Fibroblast of villous mesenchyme (primary cell): ENCODE data around the gene MT1F. TPM values are rescaled to one million over a fixed set of nuclear protein-coding genes. Genes with fewer than 3 reads are reported as not detected.

Source experiments
- DNase-seq: peaks from one replicate; pipeline ENCODE4 v3.0.0-alpha.2; 2010; ENCODE audit warnings: low read depth
- H3K4me3 ChIP-seq: 2 replicates; pipeline ENCODE4 v1.5.1; 2011; ENCODE audit warnings: low read depth, mild to moderate bottlenecking, low read length
- total RNA-seq: library from RNA; depleted of rRNA; stranded (reverse); fragments of >200 nt; gene quantifications from 2 replicates; pipeline ENCODE4 v1.2.3, GENCODE V29; 2012
- TF ChIP-seq, protein P1 (sequence below): IDR thresholded peaks from 2 replicates; pipeline ENCODE4 v1.5.1; 2012; ENCODE audit warnings: low read depth, mild to moderate bottlenecking, low read length; ENCODE audit not compliant: insufficient read depth

The MT1F gene
- total RNA-seq: not detected in 2 replicates

DNA sequence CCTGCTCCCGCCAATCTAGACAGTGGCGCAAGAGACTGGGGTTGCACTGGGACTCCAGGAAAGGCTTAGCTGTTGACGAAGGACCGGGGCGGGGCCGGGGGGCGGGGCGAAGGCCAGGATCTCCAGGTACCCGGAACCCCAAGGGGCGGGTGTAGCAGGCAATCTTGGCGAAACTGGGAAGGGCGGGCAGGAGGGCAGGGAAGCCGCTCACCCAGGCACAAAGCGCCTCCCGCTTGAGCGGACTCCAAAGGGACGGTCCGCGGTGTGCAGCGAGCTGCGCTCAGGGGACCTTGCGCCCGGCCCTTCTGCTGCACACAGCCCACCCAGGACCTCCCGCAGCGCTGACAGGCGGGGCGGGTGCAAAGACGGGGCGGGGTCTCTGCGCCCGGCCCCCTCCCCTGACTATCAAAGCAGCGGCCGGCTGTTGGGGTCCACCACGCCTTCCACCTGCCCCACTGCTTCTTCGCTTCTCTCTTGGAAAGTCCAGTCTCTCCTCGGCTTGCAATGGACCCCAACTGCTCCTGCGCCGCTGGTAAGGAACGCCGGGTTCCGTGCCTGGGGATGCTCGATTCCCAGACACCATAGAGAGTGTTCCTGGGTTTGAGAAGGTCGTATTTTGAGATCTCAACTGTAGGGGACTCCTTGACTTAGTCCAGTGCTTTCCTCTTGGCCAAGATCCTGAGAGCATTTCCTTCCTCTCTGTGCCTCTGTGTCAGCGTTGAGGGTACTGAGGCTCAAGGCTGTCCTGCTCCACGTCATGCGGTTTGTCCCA lies at the start of gene MT1F:
TSS of gene MT1F (plus strand) at position 405 of the 772 bp plus-strand sequence. CDS start at position 505, 100 bp downstream.
- DNase-seq: peak; percentile 23
- peak within 1 kb of the TSS; percentile 43 for H3K4me3 ChIP-seq
- TF ChIP-seq, protein P1, sequence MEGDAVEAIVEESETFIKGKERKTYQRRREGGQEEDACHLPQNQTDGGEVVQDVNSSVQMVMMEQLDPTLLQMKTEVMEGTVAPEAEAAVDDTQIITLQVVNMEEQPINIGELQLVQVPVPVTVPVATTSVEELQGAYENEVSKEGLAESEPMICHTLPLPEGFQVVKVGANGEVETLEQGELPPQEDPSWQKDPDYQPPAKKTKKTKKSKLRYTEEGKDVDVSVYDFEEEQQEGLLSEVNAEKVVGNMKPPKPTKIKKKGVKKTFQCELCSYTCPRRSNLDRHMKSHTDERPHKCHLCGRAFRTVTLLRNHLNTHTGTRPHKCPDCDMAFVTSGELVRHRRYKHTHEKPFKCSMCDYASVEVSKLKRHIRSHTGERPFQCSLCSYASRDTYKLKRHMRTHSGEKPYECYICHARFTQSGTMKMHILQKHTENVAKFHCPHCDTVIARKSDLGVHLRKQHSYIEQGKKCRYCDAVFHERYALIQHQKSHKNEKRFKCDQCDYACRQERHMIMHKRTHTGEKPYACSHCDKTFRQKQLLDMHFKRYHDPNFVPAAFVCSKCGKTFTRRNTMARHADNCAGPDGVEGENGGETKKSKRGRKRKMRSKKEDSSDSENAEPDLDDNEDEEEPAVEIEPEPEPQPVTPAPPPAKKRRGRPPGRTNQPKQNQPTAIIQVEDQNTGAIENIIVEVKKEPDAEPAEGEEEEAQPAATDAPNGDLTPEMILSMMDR: no peak

DNA sequence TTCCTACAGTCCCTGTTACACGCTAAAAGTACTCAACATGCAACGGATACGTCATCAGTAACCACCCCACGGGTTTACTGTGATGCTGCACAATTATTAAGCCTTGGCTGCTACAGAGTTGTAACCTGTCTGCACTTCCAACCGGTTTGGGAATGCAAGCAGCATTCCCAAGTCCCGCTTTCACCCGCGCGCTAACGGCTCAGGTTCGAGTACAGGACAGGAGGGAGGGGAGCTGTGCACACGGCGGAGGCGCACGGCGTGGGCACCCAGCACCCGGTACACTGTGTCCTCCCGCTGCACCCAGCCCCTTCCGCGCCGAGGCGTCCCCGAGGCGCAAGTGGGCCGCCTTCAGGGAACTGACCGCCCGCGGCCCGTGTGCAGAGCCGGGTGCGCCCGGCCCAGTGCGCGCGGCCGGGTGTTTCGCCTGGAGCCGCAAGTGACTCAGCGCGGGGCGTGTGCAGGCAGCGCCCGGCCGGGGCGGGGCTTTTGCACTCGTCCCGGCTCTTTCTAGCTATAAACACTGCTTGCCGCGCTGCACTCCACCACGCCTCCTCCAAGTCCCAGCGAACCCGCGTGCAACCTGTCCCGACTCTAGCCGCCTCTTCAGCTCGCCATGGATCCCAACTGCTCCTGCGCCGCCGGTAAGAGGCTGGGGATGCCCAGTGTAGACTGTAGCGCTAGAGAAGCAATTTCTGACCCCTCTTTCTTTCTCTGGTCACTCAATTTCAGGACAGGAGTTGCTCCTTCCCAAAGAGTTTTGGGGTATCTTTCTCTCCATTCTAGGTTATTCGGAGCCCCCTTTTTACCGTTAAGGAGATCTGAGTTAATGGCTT lies 49.5 kb upstream of the MT1F start, which contains the start of gene MT2A:
TSS of gene MT2A (plus strand) at position 542 of the 833 bp plus-strand sequence. CDS start at position 614, 72 bp downstream.
- peak; percentile 98 for DNase-seq
- TF ChIP-seq, protein P1: peak; percentile 1
- peak within 1 kb of the TSS; percentile 60 for H3K4me3 ChIP-seq

DNA sequence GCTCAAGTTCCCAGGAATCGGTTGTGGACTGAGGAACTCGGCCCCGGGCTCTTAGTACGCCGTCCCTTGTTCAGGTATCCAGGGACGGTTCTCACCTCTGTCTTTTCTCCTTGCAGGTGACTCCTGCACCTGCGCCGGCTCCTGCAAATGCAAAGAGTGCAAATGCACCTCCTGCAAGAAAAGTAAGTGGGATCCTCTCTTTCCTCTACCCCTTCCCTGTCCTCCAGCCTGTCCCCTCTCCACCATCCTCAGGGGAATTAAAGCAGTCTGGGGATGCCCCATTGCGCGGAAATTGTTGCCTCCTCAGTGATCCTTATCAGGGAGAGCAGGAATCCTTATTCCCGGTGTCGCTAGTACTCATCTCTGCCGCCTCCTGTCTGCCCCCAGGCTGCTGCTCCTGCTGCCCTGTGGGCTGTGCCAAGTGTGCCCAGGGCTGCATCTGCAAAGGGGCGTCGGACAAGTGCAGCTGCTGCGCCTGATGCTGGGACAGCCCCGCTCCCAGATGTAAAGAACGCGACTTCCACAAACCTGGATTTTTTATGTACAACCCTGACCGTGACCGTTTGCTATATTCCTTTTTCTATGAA lies 48.8 kb upstream of the MT1F start:
- TF ChIP-seq, protein P1: no peak
- H3K4me3 ChIP-seq: peak overlapping the region; percentile 60
- DNase-seq: peak; percentile 32

DNA sequence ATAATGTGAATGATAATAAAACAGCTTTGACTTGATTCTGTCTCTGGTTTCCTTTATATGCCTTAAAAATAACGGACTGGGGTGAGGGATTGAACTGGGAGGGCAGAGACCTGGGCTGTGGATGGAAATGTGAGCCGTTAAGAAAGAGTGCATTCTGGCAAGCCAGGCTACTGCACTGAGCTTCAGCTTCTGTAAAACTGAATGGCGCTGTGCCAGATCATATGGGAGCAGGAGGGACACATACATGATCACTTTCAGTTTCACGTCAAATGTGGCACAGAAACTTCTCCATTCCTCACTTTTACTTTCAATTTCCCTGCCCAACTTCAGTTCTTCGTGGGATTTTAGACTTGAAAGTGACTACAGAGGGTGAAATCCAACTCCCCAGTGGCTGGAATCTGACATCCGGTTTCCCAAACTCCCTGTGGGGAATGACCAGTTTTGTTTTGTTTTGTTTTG lies 48.3 kb upstream of the MT1F start:
- H3K4me3 ChIP-seq: peak overlapping the region; percentile 60
- TF ChIP-seq, protein P1: no peak
- DNase-seq: peak; percentile 97

DNA sequence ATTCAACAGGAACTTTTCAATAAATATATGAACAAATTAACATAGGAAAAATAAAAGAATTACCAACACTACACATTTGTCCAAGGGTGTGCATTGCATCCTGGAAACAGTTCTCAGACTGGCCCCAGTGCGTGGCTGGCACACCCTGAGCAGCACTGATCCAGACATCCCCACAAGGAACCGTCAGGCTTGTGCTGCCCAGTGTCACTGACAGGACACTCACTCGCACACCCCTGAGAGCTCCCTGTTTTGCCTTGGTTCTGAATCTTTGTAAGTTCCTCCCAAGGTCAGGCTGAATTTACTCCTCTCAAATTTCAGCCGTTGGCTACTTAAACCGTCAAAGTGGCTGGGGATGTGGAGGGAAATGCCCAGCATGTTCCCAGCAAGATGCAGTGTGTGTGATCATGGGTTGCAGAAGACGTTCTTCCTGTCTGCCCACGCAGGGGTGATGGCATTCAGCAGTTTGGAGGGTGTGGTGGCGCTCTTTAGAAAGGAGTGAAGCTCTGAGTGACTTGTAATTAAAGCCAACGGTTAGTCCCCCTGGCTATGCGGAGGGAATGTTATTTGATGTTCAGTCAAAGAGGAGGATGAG lies 47.6 kb upstream of the MT1F start:
- TF ChIP-seq, protein P1: no peak
- H3K4me3 ChIP-seq: peak overlapping the region; percentile 60
- peak; percentile 93 for DNase-seq

DNA sequence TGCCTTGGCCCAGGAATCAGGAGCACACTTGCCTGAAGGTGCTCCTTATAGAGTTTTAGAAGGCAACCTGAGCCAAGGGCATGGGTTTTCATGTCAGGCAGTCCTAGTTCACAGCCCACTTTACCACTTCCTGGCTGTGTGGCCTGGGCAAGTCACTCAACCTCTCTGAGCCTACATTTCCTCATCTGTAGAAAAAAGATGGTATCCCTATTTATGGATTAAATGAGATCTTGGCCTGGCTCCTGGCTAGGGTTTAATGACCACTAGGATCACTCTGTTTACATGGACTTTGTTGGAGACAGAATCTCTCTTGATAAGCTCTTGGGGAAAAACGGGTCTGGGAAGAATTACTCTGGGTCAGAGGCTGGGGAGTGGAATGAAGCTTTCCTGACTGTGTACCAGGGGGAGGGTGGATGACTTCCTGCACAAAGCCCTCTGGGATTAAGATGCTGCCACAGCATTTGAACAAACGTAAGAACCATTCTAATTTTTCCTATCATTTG lies 47.1 kb upstream of the MT1F start:
- H3K4me3 ChIP-seq: no peak overlapping the region
- DNase-seq: peak; percentile 95
- TF ChIP-seq, protein P1: no peak
